GM18511 (cell line): ENCODE data around the gene SLC16A8.

Experiments
- ATAC-seq: cut with Tn5 transposase; IDR thresholded peaks from one replicate; pipeline ENCODE4 v1.9.1; 2021; ENCODE audit warnings: mild to moderate bottlenecking, moderate library complexity; ENCODE audit not compliant: unreplicated experiment

The SLC16A8 gene

DNA sequence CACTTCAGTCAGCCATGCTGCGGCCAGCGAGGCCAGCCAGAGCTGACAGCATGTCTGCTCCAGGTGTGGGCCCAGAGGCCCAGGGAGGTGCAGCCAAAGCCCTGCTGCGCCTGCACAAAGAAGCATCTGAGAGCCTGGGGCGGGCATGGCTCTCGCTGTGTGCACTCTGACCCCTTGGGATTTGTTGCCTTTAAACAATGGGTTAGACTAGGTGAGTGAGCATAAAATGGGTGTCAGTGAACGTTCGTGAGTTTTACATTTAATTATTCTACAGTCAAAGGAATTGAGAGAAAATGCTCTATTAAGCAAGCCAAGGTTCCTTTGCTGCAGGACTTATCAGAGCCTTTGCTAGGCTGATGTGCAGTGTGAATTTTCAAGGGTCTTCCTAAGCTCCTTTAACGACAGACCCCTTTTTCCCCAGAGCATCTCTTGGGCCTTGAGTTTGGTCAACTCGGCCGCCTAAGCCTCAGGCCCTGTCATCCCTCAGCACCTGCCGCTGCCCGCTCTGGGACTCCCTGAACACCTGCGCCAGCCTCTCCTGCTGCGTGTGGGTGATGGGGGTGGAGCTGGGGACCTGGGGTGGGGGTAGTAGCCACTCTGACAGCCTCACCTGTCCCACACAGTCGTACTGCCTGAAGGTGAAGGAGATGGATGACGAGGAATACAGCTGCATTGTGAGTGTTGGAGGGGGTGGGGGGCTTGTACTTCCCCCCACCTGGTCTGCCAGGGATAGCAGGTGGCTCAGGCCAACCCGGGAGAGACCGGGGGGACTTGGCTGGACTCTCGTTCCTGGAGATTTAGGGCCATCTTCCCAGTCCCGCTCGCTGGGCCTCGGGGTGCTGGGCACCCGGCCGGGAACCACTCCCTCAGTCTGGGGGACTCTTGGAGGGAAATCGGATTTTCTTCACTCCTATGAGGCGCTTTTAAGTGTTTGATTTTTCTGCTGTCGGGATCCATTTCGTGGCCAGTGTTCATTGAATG lies 10.5 kb downstream of the SLC16A8 start:
- ATAC-seq = no peak

DNA sequence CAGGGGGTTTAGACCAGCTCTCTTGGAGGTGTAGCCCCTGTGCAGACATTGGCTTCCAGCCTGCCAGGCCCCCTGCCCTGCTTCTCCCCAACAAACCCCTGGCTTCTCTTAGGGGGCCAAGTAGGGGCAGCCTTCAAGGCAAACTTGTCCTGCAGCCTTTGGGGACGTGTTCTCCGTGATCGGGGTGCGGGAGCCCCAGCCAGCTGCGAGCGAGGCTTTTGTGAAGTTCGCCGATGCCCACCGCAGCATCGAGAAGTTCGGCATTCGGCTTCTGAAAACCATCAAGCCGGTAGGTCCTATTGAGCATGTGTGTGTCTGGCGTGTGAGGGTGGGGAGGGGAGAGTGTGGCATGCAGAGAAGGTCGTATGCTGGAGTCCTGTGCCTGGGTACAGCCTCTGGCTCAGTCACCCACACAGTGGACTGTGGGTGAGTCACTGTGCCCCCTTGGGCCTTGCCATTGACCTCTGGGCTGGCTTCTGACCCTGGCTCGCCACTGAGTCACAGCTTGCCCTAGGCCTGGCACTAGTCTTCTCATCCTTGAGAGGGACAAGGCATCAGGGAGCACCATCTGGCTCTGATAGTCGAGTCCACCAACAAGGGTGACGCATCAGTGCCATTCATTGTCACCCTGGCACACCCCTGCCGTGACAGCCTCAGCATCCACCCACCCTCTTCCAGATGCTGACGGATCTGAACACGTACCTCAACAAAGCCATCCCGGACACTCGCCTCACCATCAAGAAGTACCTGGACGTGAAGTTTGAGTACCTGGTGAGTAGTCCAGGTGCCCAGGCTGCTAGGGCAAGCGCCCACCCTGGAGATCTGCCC lies 11.4 kb downstream of the SLC16A8 start:
- no peak for ATAC-seq

- no peak for ATAC-seq
Measured at GRCh38 chr22:38071421-38072321, 12.3 kb downstream of the SLC16A8 start.

DNA sequence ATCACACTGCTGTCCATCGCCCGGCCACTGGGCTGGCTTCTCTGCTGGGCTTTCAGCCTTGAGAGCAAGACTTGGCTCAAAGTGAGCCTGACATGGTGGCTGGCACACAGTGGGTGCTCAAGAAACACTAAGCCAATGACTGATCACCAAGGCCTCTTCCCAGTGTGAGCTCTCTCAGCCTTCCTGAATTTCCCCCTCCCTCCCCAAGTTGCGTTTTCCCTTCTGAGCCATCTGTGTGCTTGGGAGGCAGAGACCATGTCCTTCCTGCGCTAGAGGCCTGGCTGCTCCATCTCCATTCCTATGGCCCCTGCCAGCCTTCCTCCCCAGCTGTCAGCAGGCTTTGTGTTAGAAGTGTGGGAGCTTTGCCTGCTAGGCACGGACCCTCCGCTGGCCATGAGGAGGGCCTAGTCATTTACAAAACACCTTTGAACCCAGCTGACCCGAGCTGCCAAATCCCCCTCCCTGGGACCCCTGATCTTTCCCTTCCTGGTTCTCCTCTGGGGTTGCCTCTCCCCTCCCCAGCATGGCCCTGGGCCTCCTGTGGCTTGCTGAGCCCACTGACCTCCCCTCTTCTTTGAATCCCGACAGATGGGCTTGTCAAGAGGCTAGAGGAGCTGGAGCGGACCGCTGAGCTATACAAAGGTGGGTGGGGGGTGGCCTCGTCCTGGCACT lies 13.6 kb downstream of the SLC16A8 start:
- ATAC-seq = no peak

GRCh38 chr22:38069372-38070249 lies 14.4 kb downstream of the SLC16A8 start:
- ATAC-seq = no peak

GRCh38 chr22:38068641-38069371 lies 15.2 kb downstream of the SLC16A8 start:
- ATAC-seq = no peak

DNA sequence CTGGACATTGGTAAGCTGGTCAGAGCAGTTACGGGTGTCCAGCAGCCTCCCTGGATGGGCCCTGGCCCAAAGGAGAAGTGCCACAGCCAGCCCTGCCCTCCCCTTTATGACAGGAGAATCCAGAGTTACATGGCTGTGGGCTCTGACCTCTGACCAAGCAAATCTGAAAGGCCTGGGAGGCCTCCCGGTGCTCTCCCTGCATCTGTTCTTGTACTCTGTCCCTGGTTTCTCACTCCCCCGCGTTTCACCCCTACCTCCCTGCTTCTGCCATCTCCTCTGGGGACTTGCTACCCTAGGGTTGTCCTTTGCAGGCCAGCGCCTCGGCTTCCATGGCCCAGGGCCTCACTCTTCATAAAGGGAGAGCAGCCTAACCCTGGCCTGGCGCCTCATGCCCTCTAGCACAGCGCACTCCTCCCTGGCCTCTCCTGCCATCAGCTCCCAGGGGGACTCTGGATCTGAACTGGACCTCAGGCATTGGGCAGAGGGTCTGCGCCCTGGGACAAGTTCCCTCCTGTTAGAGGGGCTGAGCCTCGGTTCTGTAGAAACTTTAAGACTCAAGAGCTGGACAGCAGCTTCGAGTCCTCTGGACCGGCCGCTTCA lies 16.1 kb downstream of the SLC16A8 start:
- ATAC-seq = no peak

DNA sequence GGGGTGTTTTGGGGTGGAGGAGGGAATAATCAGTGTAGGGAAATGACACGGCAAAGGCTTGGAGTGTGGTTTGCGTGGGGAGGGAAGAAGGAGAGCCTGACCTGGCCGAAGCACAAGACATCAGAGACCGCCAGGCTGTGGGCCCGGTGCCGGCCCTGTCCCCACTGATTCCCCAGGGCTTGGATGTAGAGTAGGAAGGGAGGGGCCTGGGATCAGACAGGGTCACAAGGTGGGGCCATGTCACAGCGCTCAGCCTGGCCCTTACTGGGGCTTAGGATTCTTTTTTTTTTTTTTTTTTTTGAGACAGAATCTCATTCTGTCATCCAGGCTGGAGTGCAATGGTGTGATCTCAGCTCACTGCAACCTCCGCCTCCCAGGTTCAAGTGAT lies 17.0 kb downstream of the SLC16A8 start:
- no peak for ATAC-seq

- no peak for ATAC-seq
Measured at GRCh38 chr22:38066381-38067027, 17.5 kb downstream of the SLC16A8 start.

- ATAC-seq = no peak
Measured at GRCh38 chr22:38065539-38065938, 18.4 kb downstream of the SLC16A8 start.

GRCh38 chr22:38062791-38063190 lies 21.2 kb downstream of the SLC16A8 start:
- no peak for ATAC-seq

DNA sequence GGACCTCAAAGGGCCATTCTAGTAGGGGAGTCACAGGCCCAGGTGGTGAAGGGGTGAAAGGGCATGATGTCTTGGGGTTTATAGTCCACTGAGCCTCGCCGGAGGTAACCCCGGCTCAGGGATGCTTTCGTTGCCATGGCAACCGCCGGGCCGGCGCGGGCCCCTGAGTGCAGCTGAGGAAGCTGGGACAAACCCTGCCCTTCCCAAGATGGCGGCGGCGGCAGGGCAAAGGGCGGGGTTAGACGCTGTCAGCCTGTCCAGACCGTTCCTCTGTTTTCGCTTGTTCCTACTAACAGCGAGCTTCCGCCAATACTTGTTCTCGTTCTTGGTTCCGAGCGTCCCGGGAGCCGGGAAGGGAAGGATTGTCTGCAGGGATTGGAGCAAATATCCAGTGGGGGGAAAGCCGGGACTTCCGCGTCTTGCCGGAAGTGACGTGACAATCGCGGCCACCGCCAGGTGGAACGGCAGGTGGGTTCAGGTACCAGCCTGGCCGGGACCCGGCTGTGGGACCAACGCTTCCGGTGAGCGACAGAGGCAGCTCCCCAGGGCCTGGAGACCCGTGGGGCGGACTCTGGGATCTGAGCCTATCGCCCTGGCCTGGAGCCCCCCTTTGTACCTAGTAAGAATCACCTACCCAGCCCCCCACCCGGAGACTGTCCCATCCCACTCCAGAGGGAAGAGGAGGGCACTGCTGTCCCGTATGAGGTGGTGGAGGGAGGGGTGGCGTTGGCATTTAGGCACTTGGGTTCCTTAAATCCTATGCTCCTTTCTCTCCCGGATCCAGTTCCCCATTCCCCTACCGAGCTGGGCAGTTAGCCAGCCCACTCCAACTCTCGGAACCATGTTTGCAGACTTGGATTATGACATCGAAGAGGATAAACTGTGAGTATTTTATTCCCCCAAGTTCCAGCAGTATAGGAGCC lies 26.8 kb downstream of the SLC16A8 start, which contains the start of gene PICK1:
TSS of gene PICK1 (plus strand) at position 436 of the 923 bp plus-strand sequence. CDS start at position 842, 406 bp downstream.
- no peak for ATAC-seq

DNA sequence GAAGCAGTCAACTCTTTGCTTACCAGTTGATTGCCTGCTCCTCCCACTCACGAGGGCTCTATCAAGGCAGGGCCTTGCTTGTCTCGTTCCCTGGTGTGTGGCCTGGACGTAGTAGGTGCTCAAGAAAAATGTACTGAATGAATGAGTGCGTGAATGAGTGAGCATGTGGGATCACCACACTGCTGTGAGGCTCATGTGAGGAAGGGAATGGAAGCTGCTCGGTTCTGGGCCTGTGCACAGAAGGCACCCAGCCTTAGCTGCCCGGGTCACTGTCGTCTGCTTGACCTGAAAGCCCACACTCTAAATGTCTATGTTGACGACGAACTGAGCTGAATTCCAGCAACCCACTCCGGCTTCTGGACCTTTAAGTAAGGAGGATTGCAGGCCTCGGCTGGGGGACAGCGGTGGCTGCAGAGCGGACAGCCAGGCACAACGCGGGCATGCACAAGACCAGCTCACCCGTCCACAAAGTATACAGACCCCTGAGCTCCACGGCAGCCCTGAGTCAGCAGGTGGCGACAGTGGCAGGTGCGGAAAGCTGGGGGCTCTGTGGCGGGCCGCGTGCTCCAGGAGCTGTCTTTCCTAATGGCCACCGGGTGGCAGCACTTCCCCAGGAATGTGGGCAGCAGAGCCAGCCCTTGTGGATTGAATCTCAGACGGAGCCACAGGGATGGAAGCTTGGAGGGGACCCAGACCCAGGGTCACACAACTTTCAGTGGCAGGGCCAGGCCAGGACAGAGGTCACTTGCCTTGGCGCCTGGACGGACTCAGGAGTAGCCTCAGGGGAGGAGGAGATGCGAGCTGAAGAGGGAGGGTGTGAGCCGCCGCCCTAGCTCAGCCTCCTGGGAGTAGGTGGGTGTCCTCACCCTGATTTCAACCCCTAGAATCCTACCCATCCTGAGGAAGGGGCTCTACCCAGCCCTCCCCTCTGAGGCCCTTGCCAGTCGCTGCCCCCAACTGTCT lies 31.8 kb downstream of the SLC16A8 start:
- ATAC-seq = no peak

- no peak for ATAC-seq
Measured at GRCh38 chr22:38051261-38051660, 32.7 kb downstream of the SLC16A8 start.

DNA sequence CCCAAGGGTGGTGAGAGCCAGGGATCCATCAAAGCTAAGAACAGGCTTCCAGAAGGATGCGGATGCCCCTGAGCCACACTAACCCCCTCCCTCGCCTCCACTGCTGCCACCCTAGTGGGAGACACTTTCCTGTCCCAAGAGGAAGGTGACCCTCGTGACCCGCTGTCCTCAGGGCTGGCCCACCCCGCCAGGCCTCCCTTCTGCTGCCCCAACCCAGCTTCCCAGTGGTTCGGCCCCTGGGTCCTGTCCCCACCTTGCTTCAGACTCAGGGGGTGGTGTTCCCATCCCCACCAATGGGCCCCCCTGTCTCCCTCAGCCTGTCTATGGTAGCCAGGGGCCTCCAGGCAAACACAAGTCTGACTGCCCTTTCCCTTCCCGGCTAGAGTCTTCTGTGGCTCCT lies 33.3 kb downstream of the SLC16A8 start:
- no peak for ATAC-seq
